Mesenchymal stem cell (in vitro differentiated cells and primary cell): ENCODE data around the gene GCAT.

ENCODE experiments used
- DNase-seq: peaks from one replicate; pipeline ENCODE4 v3.0.0-alpha.2; 2013
- H2AFZ ChIP-seq: one replicate; pipeline ENCODE4 v1.6.1; 2013; ENCODE audit warnings: low read depth, mild to moderate bottlenecking, control low read depth, inconsistent platforms, low read length, moderate library complexity
- H2AK5ac ChIP-seq: 2 replicates; pipeline ENCODE4 v1.6.1; 2013; ENCODE audit warnings: low read length, moderate library complexity, mild to moderate bottlenecking, inconsistent platforms; ENCODE audit not compliant: severe bottlenecking
- H2BK120ac ChIP-seq: one replicate; pipeline ENCODE4 v1.6.1; 2013; ENCODE audit warnings: low read depth, mild to moderate bottlenecking, inconsistent platforms, low read length, moderate library complexity
- H2BK12ac ChIP-seq, 2 experiments: one replicate each; pipeline ENCODE4 v1.6.1; 2013; ENCODE audit warnings: inconsistent platforms in 2 of 2, low read length in 2 of 2, mild to moderate bottlenecking in 2 of 2, moderate library complexity in 2 of 2, control low read depth in 1 of 2
- H2BK15ac ChIP-seq: one replicate; pipeline ENCODE4 v1.6.1; 2013; ENCODE audit warnings: mild to moderate bottlenecking, low read depth, inconsistent platforms; ENCODE audit not compliant: poor library complexity, severe bottlenecking
- H2BK5ac ChIP-seq: 2 replicates; pipeline ENCODE4 v1.6.1; 2013; ENCODE audit warnings: low read depth, mild to moderate bottlenecking, low read length, control low read depth, inconsistent platforms; ENCODE audit not compliant: poor library complexity, severe bottlenecking
- H3K14ac ChIP-seq, 2 experiments: one replicate each; pipeline ENCODE4 v1.6.1; 2013; ENCODE audit warnings: inconsistent platforms in 2 of 2, low read length in 2 of 2, control low read depth in 1 of 2, mild to moderate bottlenecking in 1 of 2, moderate library complexity in 1 of 2
- H3K18ac ChIP-seq, 2 experiments: one replicate each; pipeline ENCODE4 v1.6.1; 2013; ENCODE audit warnings: inconsistent platforms in 2 of 2, low read length in 2 of 2, control low read depth in 1 of 2, low read depth in 1 of 2, mild to moderate bottlenecking in 1 of 2
- H3K23ac ChIP-seq, 2 experiments: one replicate each; pipeline ENCODE4 v1.6.1; 2013; ENCODE audit warnings: inconsistent platforms in 2 of 2, low read length in 2 of 2, mild to moderate bottlenecking in 2 of 2, moderate library complexity in 2 of 2, control low read depth in 1 of 2
- H3K27ac ChIP-seq: 2 replicates; pipeline ENCODE4 v1.5.1; 2013; ENCODE audit warnings: mild to moderate bottlenecking, moderate library complexity, low read length, control low read depth, inconsistent platforms; ENCODE audit not compliant: poor library complexity, severe bottlenecking
- H3K27me3 ChIP-seq, 2 experiments: 2 replicates each; pipeline versions ENCODE4 v1.6.1 to v1.7.0; 2013; ENCODE audit warnings: low read length in 2 of 2, mild to moderate bottlenecking in 2 of 2, moderate library complexity in 2 of 2, control low read depth in 1 of 2, inconsistent platforms in 1 of 2; ENCODE audit not compliant: control insufficient read depth in 1 of 2, insufficient read depth in 1 of 2
- H3K36me3 ChIP-seq, 2 experiments: 2 replicates each; pipeline versions ENCODE4 v1.6.1 to v1.7.0; 2013; ENCODE audit warnings: low read length in 2 of 2, control low read depth in 1 of 2, inconsistent platforms in 1 of 2, low read depth in 1 of 2, mild to moderate bottlenecking in 1 of 2; ENCODE audit not compliant: insufficient read depth in 2 of 2, control insufficient read depth in 1 of 2
- H3K4ac ChIP-seq, 2 experiments: one replicate each; pipeline ENCODE4 v1.6.1; 2013; ENCODE audit warnings: inconsistent platforms in 2 of 2, low read length in 2 of 2, mild to moderate bottlenecking in 2 of 2, moderate library complexity in 2 of 2, control low read depth in 1 of 2, low read depth in 1 of 2
- H3K4me1 ChIP-seq: 2 replicates; pipeline ENCODE4 v1.6.1; 2013; ENCODE audit warnings: low read depth, low read length, control low read depth; ENCODE audit not compliant: control insufficient read depth, insufficient read depth
- H3K4me2 ChIP-seq: 2 replicates; pipeline ENCODE4 v1.6.1; 2013; ENCODE audit warnings: low read length, mild to moderate bottlenecking, inconsistent platforms; ENCODE audit not compliant: poor library complexity, severe bottlenecking
- H3K4me3 ChIP-seq, 2 experiments: 2 replicates each; pipeline versions ENCODE4 v1.5.1 to v1.7.0; 2013; ENCODE audit warnings: low read length in 2 of 2, mild to moderate bottlenecking in 2 of 2, control low read depth in 1 of 2, low read depth in 1 of 2; ENCODE audit not compliant: insufficient read depth in 1 of 2
- H3K79me1 ChIP-seq: replicated peaks from 2 replicates; pipeline ENCODE4 v1.6.1; 2013; ENCODE audit warnings: mild to moderate bottlenecking, control low read depth, low read length, inconsistent platforms; ENCODE audit not compliant: poor library complexity, severe bottlenecking
- H3K9ac ChIP-seq: 2 replicates; pipeline ENCODE4 v1.7.0; 2013; ENCODE audit warnings: mild to moderate bottlenecking, low read length, moderate library complexity
- H3K9me3 ChIP-seq: 2 replicates; pipeline ENCODE4 v1.7.0; 2013; ENCODE audit warnings: mild to moderate bottlenecking, low read length; ENCODE audit not compliant: control insufficient read depth
- H4K8ac ChIP-seq: one replicate; pipeline ENCODE4 v1.6.1; 2013; ENCODE audit warnings: inconsistent platforms, mild to moderate bottlenecking, low read length, moderate library complexity
- H4K91ac ChIP-seq: one replicate; pipeline ENCODE4 v1.6.1; 2013; ENCODE audit warnings: mild to moderate bottlenecking, low read length, inconsistent platforms
- WGBS: methylation state at CpG from one replicate; pipeline ENCODE4 v1.1.7; 2013; ENCODE audit warnings: mixed read lengths; 5-methylcytosine and 5-hydroxymethylcytosine counted together

The GCAT gene

GRCh38 chr22:37782340-37783168 lies 25.2 kb upstream of the GCAT start:
- no peak overlapping the region for H3K14ac ChIP-seq
- no peaks in the 10 kb centered on the region for H3K36me3 ChIP-seq
- no peak overlapping the region for H2AFZ ChIP-seq
- H3K9me3 ChIP-seq = no peaks in the 10 kb centered on the region
- H4K8ac ChIP-seq = no peak overlapping the region
- H2AK5ac ChIP-seq = no peak overlapping the region
- no peak overlapping the region for H3K4ac ChIP-seq
- 51% methylated on average over 17 of the region's 18 CpGs for WGBS
- no peak overlapping the region for H2BK5ac ChIP-seq
- H3K27me3 ChIP-seq = peaks cover 0 to 9% of the 10 kb centered on the region in 2 experiments
- H3K9ac ChIP-seq = no peak overlapping the region
- peak overlapping the region in 1 of 2 experiments; percentile 26 for H3K18ac ChIP-seq
- no peaks in the 10 kb centered on the region for H3K79me1 ChIP-seq
- no peak overlapping the region for H2BK15ac ChIP-seq
- H2BK12ac ChIP-seq = no peak overlapping the region
- peaks cover 6% of the 10 kb centered on the region for H3K4me1 ChIP-seq
- no peak overlapping the region for H3K4me3 ChIP-seq
- H4K91ac ChIP-seq = no peak overlapping the region
- DNase-seq = peak; percentile 73
- H3K27ac ChIP-seq = no peak overlapping the region
- H3K23ac ChIP-seq = no peak overlapping the region
- H3K4me2 ChIP-seq = no peak overlapping the region
- no peak overlapping the region for H2BK120ac ChIP-seq

- Histone ChIP-seq H3K4me1 (peaks cover 5% of the 10 kb centered on the region), H3K79me1 (no peaks in the 10 kb centered on the region), H3K27ac (no peak overlapping the region), H3K4ac (no peak overlapping the region), H2BK15ac (no peak overlapping the region), H3K18ac (no peak overlapping the region), H2BK5ac (no peak overlapping the region), H3K36me3 (no peaks in the 10 kb centered on the region), H3K14ac (no peak overlapping the region), H4K91ac (no peak overlapping the region), H3K27me3 (peaks cover 0 to 9% of the 10 kb centered on the region in 2 experiments), H2AFZ (no peak overlapping the region), H3K9ac (no peak overlapping the region), H2BK12ac (no peak overlapping the region), H4K8ac (no peak overlapping the region), H3K4me3 (no peak overlapping the region), H2AK5ac (no peak overlapping the region), H3K4me2 (no peak overlapping the region), H3K9me3 (no peaks in the 10 kb centered on the region), H2BK120ac (no peak overlapping the region), H3K23ac (no peak overlapping the region)
- DNase-seq = no peak
- 86% methylated on average over 9 of the region's 11 CpGs for WGBS
Observed at GRCh38 chr22:37784829-37785495, 22.8 kb upstream of the GCAT start.

DNA sequence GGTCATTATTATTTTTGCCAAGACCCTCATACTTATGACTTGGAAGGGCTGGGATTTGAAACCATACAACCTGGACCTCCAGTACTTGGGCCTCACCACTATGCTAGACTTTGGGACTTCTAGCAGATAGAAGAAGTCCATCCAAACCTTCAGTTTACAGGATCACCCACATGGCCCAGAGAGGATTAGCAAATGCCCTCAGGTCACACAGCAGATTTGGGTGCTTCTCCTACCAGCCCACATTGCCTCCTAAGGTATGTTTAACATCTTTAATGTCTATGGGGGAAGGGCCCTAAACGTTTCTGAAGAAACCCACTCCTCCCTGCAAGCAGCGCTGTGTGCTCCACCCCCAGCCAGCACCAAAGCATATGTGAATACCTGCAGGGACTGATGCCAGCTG lies 17.5 kb upstream of the GCAT start:
- Histone ChIP-seq H2BK5ac (no peak overlapping the region), H4K91ac (no peak overlapping the region), H3K79me1 (no peaks in the 10 kb centered on the region), H3K4me3 (no peak overlapping the region), H3K9ac (no peak overlapping the region), H3K4me2 (no peak overlapping the region), H3K23ac (no peak overlapping the region), H3K14ac (no peak overlapping the region), H2BK120ac (no peak overlapping the region), H4K8ac (no peak overlapping the region), H3K9me3 (no peaks in the 10 kb centered on the region), H2AK5ac (no peak overlapping the region), H3K27me3 (peaks cover 0 to 2% of the 10 kb centered on the region in 2 experiments), H3K4ac (no peak overlapping the region), H3K18ac (no peak overlapping the region), H3K27ac (no peak overlapping the region), H3K4me1 (peaks cover 3% of the 10 kb centered on the region), H3K36me3 (no peaks in the 10 kb centered on the region), H2BK12ac (no peak overlapping the region), H2AFZ (no peak overlapping the region), H2BK15ac (no peak overlapping the region)
- DNase-seq = no peak
- WGBS = 76% methylated on average over 2 of the region's 2 CpGs

- Histone ChIP-seq H3K4me1 (peaks cover 3% of the 10 kb centered on the region), H3K4me2 (no peak overlapping the region), H3K36me3 (no peaks in the 10 kb centered on the region), H3K4me3 (no peak overlapping the region), H2BK5ac (no peak overlapping the region), H3K79me1 (no peaks in the 10 kb centered on the region), H3K27ac (no peak overlapping the region), H3K9me3 (no peaks in the 10 kb centered on the region), H3K23ac (no peak overlapping the region), H3K4ac (no peak overlapping the region), H3K18ac (no peak overlapping the region), H4K91ac (peak overlapping the region; percentile 3), H2BK12ac (no peak overlapping the region), H3K9ac (no peak overlapping the region), H3K27me3 (no peaks in the 10 kb centered on the region), H2BK15ac (no peak overlapping the region), H2AFZ (no peak overlapping the region), H2AK5ac (no peak overlapping the region), H4K8ac (no peak overlapping the region), H2BK120ac (no peak overlapping the region), H3K14ac (no peak overlapping the region)
- no peak for DNase-seq
- WGBS = 100% methylated on average over 1 of the region's 6 CpGs
Observed at GRCh38 chr22:37792494-37792893, 15.2 kb upstream of the GCAT start.
